PC-3 (cell line): Measurements from ENCODE around the gene GSTCD. TPM values are rescaled to one million over a fixed set of nuclear protein-coding genes. Genes with fewer than 3 reads are reported as not detected.

ENCODE experiments used
- ATAC-seq: fragments of 200-7000 bp; cut with Tn5 transposase; 2 replicates; pipeline ENCODE4 v1.9.1; 2020; ENCODE audit warnings: mild to moderate bottlenecking, moderate library complexity
- BruUV-seq: library from RNA; stranded (reverse); fragments of 400-500 nt; replicated peaks from 2 replicates; lab custom pipeline; 2021; lab: Mats Ljungman, UMichigan
- CTCF ChIA-PET: fragments of 300-600 bp; sonication (Branson Sonifier 250); formaldehyde crosslinking; loops from one replicate; lab custom pipeline; 2022; ENCODE audit warnings: antibody characterized with exemption; lab: Charles Lee
- POLR2A ChIA-PET: fragments of 300-600 bp; sonication (Branson Sonifier 250); formaldehyde crosslinking; loops from one replicate; lab custom pipeline; 2022; ENCODE audit warnings: antibody characterized with exemption; ENCODE audit not compliant: unreplicated experiment; lab: Charles Lee
- DNase-seq: peaks from one replicate; pipeline ENCODE4 v3.0.0-alpha.2; 2015
- H2AFZ ChIP-seq: fragments of 300-600 bp; sonication (generic); 2 replicates; pipeline ENCODE4 v1.6.0; 2016; ENCODE audit warnings: antibody characterized with exemption, low read length
- H3F3A ChIP-seq: fragments of 300-600 bp; sonication (generic); one replicate; pipeline ENCODE4 v1.6.0; 2017; ENCODE audit warnings: antibody characterized with exemption, low read length, control low read depth, mild to moderate bottlenecking; ENCODE audit not compliant: unreplicated experiment
- H3K27ac ChIP-seq: fragments of 300-600 bp; sonication (generic); 2 replicates; pipeline ENCODE4 v1.5.1; 2016; ENCODE audit warnings: mild to moderate bottlenecking, low read length
- H3K27me3 ChIP-seq: fragments of 300-600 bp; sonication (generic); 2 replicates; pipeline ENCODE4 v1.6.1; 2016; ENCODE audit warnings: low read length, mixed read lengths
- H3K36me3 ChIP-seq: fragments of 300-600 bp; sonication (generic); 2 replicates; pipeline ENCODE4 v1.6.1; 2016; ENCODE audit warnings: low read depth, mixed run types, low read length, mixed read lengths
- H3K4me1 ChIP-seq: fragments of 300-600 bp; sonication (generic); 2 replicates; pipeline ENCODE4 v1.5.1; 2016; ENCODE audit warnings: low read length; ENCODE audit not compliant: insufficient read depth
- H3K4me2 ChIP-seq: fragments of 300-600 bp; sonication (generic); 2 replicates; pipeline ENCODE4 v1.6.0; 2016; ENCODE audit warnings: low read length
- H3K4me3 ChIP-seq: fragments of 300-600 bp; sonication (generic); 2 replicates; pipeline ENCODE4 v1.5.1; 2016; ENCODE audit warnings: mild to moderate bottlenecking, low read length, mixed read lengths
- H3K79me2 ChIP-seq: fragments of 300-600 bp; sonication (generic); 2 replicates; pipeline ENCODE4 v1.6.1; 2017; ENCODE audit warnings: low read length, mixed read lengths
- H3K9ac ChIP-seq: fragments of 300-600 bp; sonication (generic); 2 replicates; pipeline ENCODE4 v1.6.0; 2016; ENCODE audit warnings: mild to moderate bottlenecking, low read length
- H3K9me2 ChIP-seq: fragments of 300-600 bp; sonication (generic); replicated peaks from 2 replicates; pipeline ENCODE4 v1.6.1; 2016; ENCODE audit warnings: mixed run types, low read length, mixed read lengths
- H3K9me3 ChIP-seq: fragments of 300-600 bp; sonication (generic); 2 replicates; pipeline ENCODE4 v1.6.1; 2016; ENCODE audit warnings: low read length, mixed read lengths
- H4K20me1 ChIP-seq: fragments of 300-600 bp; sonication (generic); 2 replicates; pipeline ENCODE4 v1.6.1; 2016; ENCODE audit warnings: low read length, mixed read lengths
- EZH2 ChIP-seq: fragments of 300-600 bp; sonication (generic); IDR thresholded peaks from one replicate; pipeline ENCODE4 v1.6.1; 2017; ENCODE audit warnings: antibody characterized with exemption, mild to moderate bottlenecking, low read length; ENCODE audit not compliant: unreplicated experiment
- EZH2phosphoT487 ChIP-seq: fragments of 300-600 bp; sonication (generic); IDR thresholded peaks from 2 replicates; pipeline ENCODE4 v1.6.1; 2018; ENCODE audit warnings: mild to moderate bottlenecking, antibody characterized with exemption, low read length, borderline replicate concordance
- intact Hi-C: fragments of 100-400 bp; cut with micrococcal nuclease; formaldehyde crosslinking; loops from 2 replicates; pipeline ENCODE4 v1.9.0; 2023
- total RNA-seq: library from RNA; depleted of rRNA; stranded (reverse); fragments of >200 nt; gene quantifications from 2 replicates; pipeline ENCODE4 v1.2.3, GENCODE V29; 2014
- TF ChIP-seq, protein P1 (sequence below): fragments of 300-600 bp; sonication (generic); conservative IDR thresholded peaks from 2 replicates; pipeline ENCODE4 v1.5.1; 2017; ENCODE audit warnings: antibody characterized with exemption, low read depth, mild to moderate bottlenecking, low read length

GSTCD gene
- total RNA-seq, 1 experiment from 2014 or later, result 12.1 TPM

DNA sequence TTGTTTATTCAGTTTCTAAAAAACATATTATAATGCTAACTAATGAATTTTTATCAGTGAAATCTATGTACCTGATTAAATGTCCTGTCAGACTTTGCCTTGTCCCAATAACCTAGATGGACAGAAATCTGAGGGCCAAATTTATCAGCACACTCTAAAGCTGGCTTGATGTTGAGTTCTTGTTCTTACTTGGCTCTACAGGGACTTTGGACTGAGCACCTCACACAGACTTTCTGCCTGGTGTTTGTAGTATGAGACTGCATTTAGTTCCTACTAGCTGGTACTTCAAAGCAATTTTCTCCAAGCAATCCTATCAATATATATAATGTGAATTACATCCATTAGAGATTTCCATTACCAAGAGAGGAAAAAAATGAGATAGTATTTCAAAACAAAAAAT is 37.9 kb upstream of the GSTCD start:
- Histone ChIP-seq H3K27ac (no peak overlapping the region), H3K36me3 (no peaks in the 10 kb centered on the region), H3K27me3 (no peaks in the 10 kb centered on the region), H3K9ac (no peak overlapping the region), H4K20me1 (no peaks in the 10 kb centered on the region), H3F3A (no peaks in the 10 kb centered on the region), H3K4me1 (peaks cover 12% of the 10 kb centered on the region), H2AFZ (no peak overlapping the region), H3K4me3 (no peak overlapping the region), H3K4me2 (no peak overlapping the region), H3K79me2 (no peaks in the 10 kb centered on the region), H3K9me3 (no peaks in the 10 kb centered on the region), H3K9me2 (no peaks in the 10 kb centered on the region)
- intact Hi-C loops, result no loop called here
- ATAC-seq, result no peak
- no peak for TF ChIP-seq EZH2
- TF ChIP-seq EZH2phosphoT487, result no peak
- TF ChIP-seq, protein P1, sequence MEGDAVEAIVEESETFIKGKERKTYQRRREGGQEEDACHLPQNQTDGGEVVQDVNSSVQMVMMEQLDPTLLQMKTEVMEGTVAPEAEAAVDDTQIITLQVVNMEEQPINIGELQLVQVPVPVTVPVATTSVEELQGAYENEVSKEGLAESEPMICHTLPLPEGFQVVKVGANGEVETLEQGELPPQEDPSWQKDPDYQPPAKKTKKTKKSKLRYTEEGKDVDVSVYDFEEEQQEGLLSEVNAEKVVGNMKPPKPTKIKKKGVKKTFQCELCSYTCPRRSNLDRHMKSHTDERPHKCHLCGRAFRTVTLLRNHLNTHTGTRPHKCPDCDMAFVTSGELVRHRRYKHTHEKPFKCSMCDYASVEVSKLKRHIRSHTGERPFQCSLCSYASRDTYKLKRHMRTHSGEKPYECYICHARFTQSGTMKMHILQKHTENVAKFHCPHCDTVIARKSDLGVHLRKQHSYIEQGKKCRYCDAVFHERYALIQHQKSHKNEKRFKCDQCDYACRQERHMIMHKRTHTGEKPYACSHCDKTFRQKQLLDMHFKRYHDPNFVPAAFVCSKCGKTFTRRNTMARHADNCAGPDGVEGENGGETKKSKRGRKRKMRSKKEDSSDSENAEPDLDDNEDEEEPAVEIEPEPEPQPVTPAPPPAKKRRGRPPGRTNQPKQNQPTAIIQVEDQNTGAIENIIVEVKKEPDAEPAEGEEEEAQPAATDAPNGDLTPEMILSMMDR, result no peak
- no TSS peak for BruUV-seq
- CTCF ChIA-PET, result no interaction called here
- POLR2A ChIA-PET, result no interaction called here
- DNase-seq, result no peak

DNA sequence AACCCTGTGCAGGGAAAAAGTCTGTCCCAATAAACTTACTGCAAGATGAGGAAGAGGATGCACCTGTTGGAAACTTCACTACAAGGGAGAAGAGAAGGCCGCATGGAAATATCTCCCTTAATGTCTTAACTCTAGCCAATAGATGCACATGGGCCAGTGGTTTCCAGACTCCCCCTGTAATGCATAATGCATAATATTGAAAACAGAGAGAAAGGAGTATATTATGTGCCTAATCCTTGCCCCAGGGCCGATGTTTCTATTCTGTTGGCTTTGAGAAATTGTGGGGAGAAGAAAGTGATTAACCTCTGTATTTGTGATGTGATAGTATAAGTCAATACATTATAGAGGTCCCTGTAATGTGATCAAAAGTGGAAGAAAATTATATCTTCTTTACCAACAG is 37.3 kb upstream of the GSTCD start:
- Histone ChIP-seq H3K36me3 (no peaks in the 10 kb centered on the region), H4K20me1 (no peaks in the 10 kb centered on the region), H3K79me2 (no peaks in the 10 kb centered on the region), H3K9me2 (no peaks in the 10 kb centered on the region), H3K9me3 (no peaks in the 10 kb centered on the region), H3F3A (no peaks in the 10 kb centered on the region), H3K4me3 (no peak overlapping the region), H3K4me1 (peaks cover 12% of the 10 kb centered on the region), H3K27me3 (no peaks in the 10 kb centered on the region), H3K27ac (no peak overlapping the region), H3K9ac (no peak overlapping the region), H2AFZ (no peak overlapping the region), H3K4me2 (no peak overlapping the region)
- BruUV-seq, result no TSS peak
- no peak for DNase-seq
- ChIA-PET POLR2A (no interaction called here), CTCF (no interaction called here)
- intact Hi-C loops, result no loop called here
- no peak for ATAC-seq
- TF ChIP-seq EZH2phosphoT487 (no peak), EZH2 (no peak)
- TF ChIP-seq, protein P1, result no peak

DNA sequence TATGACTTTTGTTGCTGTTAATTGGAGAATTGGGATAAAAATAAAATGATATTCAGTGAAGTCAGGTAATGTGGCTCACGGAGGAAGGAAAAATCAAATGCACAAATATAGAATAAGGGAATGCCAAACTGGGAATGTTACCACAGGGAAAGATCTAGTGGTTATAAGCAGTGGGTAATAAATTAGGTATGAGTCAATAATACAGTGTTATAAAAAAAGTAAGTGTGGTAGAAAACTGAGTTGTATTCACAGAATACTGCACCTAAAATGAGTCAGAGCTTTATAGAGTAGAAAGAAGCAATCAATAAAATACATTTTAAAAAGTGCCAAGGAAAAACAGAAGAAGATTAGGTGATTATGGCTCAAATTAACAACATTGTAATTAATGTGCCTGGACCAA is 34.6 kb upstream of the GSTCD start:
- Histone ChIP-seq H3K4me3 (no peak overlapping the region), H3K9ac (no peak overlapping the region), H3F3A (no peaks in the 10 kb centered on the region), H3K9me3 (no peaks in the 10 kb centered on the region), H3K4me1 (peaks cover 31% of the 10 kb centered on the region), H3K9me2 (no peaks in the 10 kb centered on the region), H3K4me2 (peak overlapping the region; percentile 71), H3K27ac (peak overlapping the region; percentile 30; the same call in 1 of the 2 replicates), H3K36me3 (no peaks in the 10 kb centered on the region), H3K79me2 (no peaks in the 10 kb centered on the region), H2AFZ (no peak overlapping the region), H4K20me1 (no peaks in the 10 kb centered on the region), H3K27me3 (no peaks in the 10 kb centered on the region)
- ChIA-PET POLR2A (no interaction called here), CTCF (no interaction called here)
- BruUV-seq, result no TSS peak
- ATAC-seq (peak; percentile 87), DNase-seq (peak; percentile 51)
- TF ChIP-seq, protein P1, result no peak
- intact Hi-C loops, result no loop called here
